NOMO-1 treated with dmso at 0.1 percent for 144 hours (cell line): ENCODE measurements around the gene IFRD2.
A peak's percentile ranks its signal among the peaks of the same experiment; 100 is the strongest.
"Not testable (repeated sequence)": the region's sequence is repeated elsewhere in the genome, so short reads cannot be mapped to it uniquely, and the experiment has no call there.

ENCODE experiments used
- DNase-seq: peaks from one replicate; lab custom pipeline; 2025; ENCODE audit not compliant: unreplicated experiment; lab: John Stamatoyannopoulos, UW

Gene IFRD2

GRCh38 chr3:50254577-50255250 lies 37.5 kb downstream of the IFRD2 start:
- DNase-seq = no peak

GRCh38 chr3:50251220-50251619 lies 41.0 kb downstream of the IFRD2 start:
- no peak for DNase-seq

- DNase-seq = no peak
Observed at GRCh38 chr3:50250514-50250913, 41.7 kb downstream of the IFRD2 start.

GRCh38 chr3:50249457-50249856 lies 42.8 kb downstream of the IFRD2 start:
- DNase-seq = no peak

- DNase-seq = no peak
Observed at GRCh38 chr3:50248387-50248786, 43.8 kb downstream of the IFRD2 start.

- no peak for DNase-seq
Observed at GRCh38 chr3:50246517-50246954, 45.7 kb downstream of the IFRD2 start.

- peak; percentile 66 for DNase-seq
Observed at GRCh38 chr3:50245831-50246516, 46.3 kb downstream of the IFRD2 start.

GRCh38 chr3:50245251-50245745 lies 46.9 kb downstream of the IFRD2 start:
- DNase-seq = no peak

GRCh38 chr3:50244813-50245212 lies 47.4 kb downstream of the IFRD2 start:
- not testable (repeated sequence) for DNase-seq

- DNase-seq = no peak
Observed at GRCh38 chr3:50243543-50243895, 48.7 kb downstream of the IFRD2 start.

GRCh38 chr3:50242851-50243542 lies 49.2 kb downstream of the IFRD2 start:
- peak; percentile 91 for DNase-seq

- no peak for DNase-seq
Observed at GRCh38 chr3:50242381-50242770, 49.9 kb downstream of the IFRD2 start.

GRCh38 chr3:50241713-50242380 lies 50.4 kb downstream of the IFRD2 start:
- no peak for DNase-seq

GRCh38 chr3:50241163-50241562 lies 51.1 kb downstream of the IFRD2 start:
- no peak for DNase-seq

GRCh38 chr3:50239649-50240048 lies 52.6 kb downstream of the IFRD2 start:
- DNase-seq = no peak

GRCh38 chr3:50238549-50239026 lies 53.6 kb downstream of the IFRD2 start:
- DNase-seq = no peak

GRCh38 chr3:50237754-50238548 lies 54.3 kb downstream of the IFRD2 start:
- DNase-seq = peak; percentile 83
